SK-N-MC (cell line): ENCODE data around the gene ZNF341.

Source experiments
- DNase-seq: peaks from one replicate; pipeline ENCODE4 v3.0.0-alpha.2; 2011; ENCODE audit warnings: low read depth, low spot score
- H3K27ac ChIP-seq: fragments of 200-600 bp; sonication (generic); 2 replicates; pipeline ENCODE4 v1.5.1; 2016; ENCODE audit warnings: mixed run types
- H3K36me3 ChIP-seq: fragments of 200-600 bp; sonication (generic); 2 replicates; pipeline ENCODE4 v1.6.1; 2017; ENCODE audit warnings: antibody characterized with exemption, low read length, mixed read lengths; ENCODE audit not compliant: insufficient read depth
- H3K4me3 ChIP-seq: fragments of 200-600 bp; sonication (generic); 2 replicates; pipeline ENCODE4 v1.5.1; 2016
- H3K9ac ChIP-seq: fragments of 200-600 bp; sonication (generic); 2 replicates; pipeline ENCODE4 v1.8.0; 2017; ENCODE audit warnings: mixed run types, mixed read lengths; ENCODE audit not compliant: insufficient read length
- H3K9me3 ChIP-seq: fragments of 200-600 bp; sonication (generic); 2 replicates; pipeline ENCODE4 v1.6.1; 2017; ENCODE audit warnings: low read depth, mild to moderate bottlenecking, antibody characterized with exemption, low read length, moderate library complexity, mixed read lengths
- EZH2 ChIP-seq: fragments of 200-600 bp; sonication (generic); IDR thresholded peaks from one replicate; pipeline ENCODE4 v1.6.1; 2017; ENCODE audit warnings: antibody characterized with exemption
- FOXP2 ChIP-seq: optimal IDR thresholded peaks from 2 replicates; pipeline ENCODE3; 2011; ENCODE audit warnings: mild to moderate bottlenecking, moderate library complexity; ENCODE audit not compliant: insufficient read depth; ENCODE audit errors: extremely low read length, control extremely low read depth
- POLR2AphosphoS5 ChIP-seq: IDR thresholded peaks from 2 replicates; pipeline ENCODE4 v1.6.1; 2012; ENCODE audit warnings: mild to moderate bottlenecking, low read depth, low read length, borderline replicate concordance

ZNF341 gene

GRCh38 chr20:33731693-33732165 is at the start of gene ZNF341:
TSS of gene ZNF341 (plus strand) at chr20:33731996. CDS start at chr20:33732022, 26 bp downstream.
- Histone ChIP-seq H3K27ac (peak within 1 kb of the TSS; percentile 92), H3K9me3 (peaks cover 3% of the 10 kb centered on the region; the same call in 1 of the 2 replicates), H3K4me3 (peak within 1 kb of the TSS; percentile 78), H3K36me3 (no peaks in the 10 kb centered on the region), H3K9ac (peak within 1 kb of the TSS; percentile 75)
- no peak for TF ChIP-seq POLR2AphosphoS5
- no peak for TF ChIP-seq FOXP2
- no peak for TF ChIP-seq EZH2
- DNase-seq: no peak

GRCh38 chr20:33684533-33685327 is 47.1 kb upstream of the ZNF341 start:
- DNase-seq: no peak
- Histone ChIP-seq H3K36me3 (peaks cover 12% of the 10 kb centered on the region; the same call in 1 of the 2 replicates), H3K4me3 (peak overlapping the region; percentile 86), H3K9me3 (no peaks in the 10 kb centered on the region), H3K27ac (peak overlapping the region; percentile 33), H3K9ac (peak overlapping the region; percentile 72)
- TF ChIP-seq FOXP2: peak; percentile 62
- TF ChIP-seq EZH2: no peak
- TF ChIP-seq POLR2AphosphoS5: peak; percentile 30; the same call in 1 of the 2 replicates

GRCh38 chr20:33685328-33686099 is 46.3 kb upstream of the ZNF341 start:
- DNase-seq: no peak
- peak overlapping the region; percentile 86 for H3K4me3 ChIP-seq
- no peak for TF ChIP-seq FOXP2
- TF ChIP-seq EZH2: no peak
- no peak; the same call in 1 of the 2 replicates for TF ChIP-seq POLR2AphosphoS5
- no peak overlapping the region for H3K27ac ChIP-seq
- H3K9ac ChIP-seq: peak overlapping the region; percentile 72
- peaks cover 4% of the 10 kb centered on the region; the same call in 1 of the 2 replicates for H3K36me3 ChIP-seq
- H3K9me3 ChIP-seq: no peaks in the 10 kb centered on the region

- H3K9ac ChIP-seq: peak within 1 kb of the TSS; percentile 72
- DNase-seq: no peak
- 0 out of 2 replicates have a peak, but pooled peaks cover 3% of the 10 kb centered on the region for H3K36me3 ChIP-seq
- peak within 1 kb of the TSS; percentile 86 for H3K4me3 ChIP-seq
- TF ChIP-seq FOXP2 (no peak), POLR2AphosphoS5 (peak; percentile 54; the same call in 1 of the 2 replicates)
- H3K9me3 ChIP-seq: no peaks in the 10 kb centered on the region
- H3K27ac ChIP-seq: no peak within 1 kb of the TSS
Measured at GRCh38 chr20:33686100-33686983, 45.5 kb upstream of the ZNF341 start, which contains the start of gene E2F1. TSS of gene E2F1 (minus strand) at chr20:33686385. CDS start at chr20:33686264, 121 bp downstream.

GRCh38 chr20:33686984-33687366 is 44.8 kb upstream of the ZNF341 start:
- H3K4me3 ChIP-seq: peak overlapping the region; percentile 86
- no peak for DNase-seq
- H3K27ac ChIP-seq: no peak overlapping the region
- no peak for TF ChIP-seq FOXP2
- no peak for TF ChIP-seq POLR2AphosphoS5
- no peak for TF ChIP-seq EZH2
- 0 out of 2 replicates have a peak, but pooled peaks cover 3% of the 10 kb centered on the region for H3K36me3 ChIP-seq
- H3K9ac ChIP-seq: no peak overlapping the region
- H3K9me3 ChIP-seq: no peaks in the 10 kb centered on the region

- Histone ChIP-seq H3K4me3 (no peak overlapping the region), H3K36me3 (0 out of 2 replicates have a peak, but pooled peaks cover 3% of the 10 kb centered on the region), H3K9ac (no peak overlapping the region), H3K9me3 (no peaks in the 10 kb centered on the region), H3K27ac (no peak overlapping the region)
- TF ChIP-seq FOXP2 (no peak), POLR2AphosphoS5 (no peak), EZH2 (no peak)
- no peak for DNase-seq
Measured at GRCh38 chr20:33687370-33687915, 44.4 kb upstream of the ZNF341 start.
